G401.6 (cell line): Measurements from ENCODE around the gene SPAG17.
"Not testable (repeated sequence)": the region's sequence is repeated elsewhere in the genome, so short reads cannot be mapped to it uniquely, and the experiment has no call there.

Experiments
- FAIRE-seq: peaks from 2 replicates; lab custom pipeline; 2012; peaks lifted over from hg19 to GRCh38; lab: Jason Lieb, UNC

Gene SPAG17

GRCh38 chr1:117971777-117972176, 213.3 kb downstream of the SPAG17 start:
- FAIRE-seq, result no peak

- no peak for FAIRE-seq
Measured at GRCh38 chr1:117970252-117970651, 214.8 kb downstream of the SPAG17 start.

GRCh38 chr1:117967881-117968280, 217.1 kb downstream of the SPAG17 start:
- no peak for FAIRE-seq

- no peak for FAIRE-seq
Measured at GRCh38 chr1:117967477-117967876, 217.6 kb downstream of the SPAG17 start.

- FAIRE-seq, result no peak
Measured at GRCh38 chr1:117964290-117965038, 220.6 kb downstream of the SPAG17 start.

- no peak for FAIRE-seq
Measured at GRCh38 chr1:117959364-117959763, 225.7 kb downstream of the SPAG17 start.

- FAIRE-seq, result no peak
Measured at GRCh38 chr1:117952386-117952785, 232.6 kb downstream of the SPAG17 start.

- no peak for FAIRE-seq
Measured at GRCh38 chr1:117942293-117942692, 242.7 kb downstream of the SPAG17 start.

GRCh38 chr1:117933769-117934168, 251.3 kb downstream of the SPAG17 start:
- no peak for FAIRE-seq

GRCh38 chr1:117932576-117932975, 252.5 kb downstream of the SPAG17 start:
- no peak for FAIRE-seq

- FAIRE-seq, result no peak
Measured at GRCh38 chr1:117930484-117930883, 254.5 kb downstream of the SPAG17 start.

GRCh38 chr1:117930173-117930447, 254.9 kb downstream of the SPAG17 start:
- FAIRE-seq, result no peak

GRCh38 chr1:117929343-117930172, 255.5 kb downstream of the SPAG17 start, which contains the start of the genes GDAP2 and WDR3:
GDAP2 (minus strand) TSS chr1:117929621; CDS start chr1:117920357, 9,264 bp downstream.
WDR3 (plus strand) TSS chr1:117929739; CDS start chr1:117933320, 3,581 bp downstream.
- peak; percentile 91 for FAIRE-seq

- FAIRE-seq, result no peak
Measured at GRCh38 chr1:117928881-117929342, 256.1 kb downstream of the SPAG17 start.

GRCh38 chr1:117925981-117926380, 259.0 kb downstream of the SPAG17 start:
- FAIRE-seq, result no peak

- FAIRE-seq, result not testable (repeated sequence)
Measured at GRCh38 chr1:117922717-117923116, 262.3 kb downstream of the SPAG17 start.

- no peak for FAIRE-seq
Measured at GRCh38 chr1:117921991-117922390, 263.0 kb downstream of the SPAG17 start.

GRCh38 chr1:117919376-117919775, 265.7 kb downstream of the SPAG17 start:
- no peak for FAIRE-seq

- no peak for FAIRE-seq
Measured at GRCh38 chr1:117911051-117911450, 274.0 kb downstream of the SPAG17 start.

GRCh38 chr1:117905019-117905418, 280.0 kb downstream of the SPAG17 start:
- FAIRE-seq, result no peak

- FAIRE-seq, result no peak
Measured at GRCh38 chr1:117904485-117904884, 280.5 kb downstream of the SPAG17 start.
